D721Med (cell line): ENCODE measurements around the gene RNASE12.
"Not testable (repeated sequence)": the region's sequence is repeated elsewhere in the genome, so short reads cannot be mapped to it uniquely, and the experiment has no call there.

Source experiments
- DNase-seq: peaks from one replicate; pipeline ENCODE4 v3.0.0; 2011; ENCODE audit warnings: low spot score; ENCODE audit not compliant: insufficient read length
- FAIRE-seq: peaks from 2 replicates; lab custom pipeline; 2011; peaks lifted over from hg19 to GRCh38; lab: Jason Lieb, UNC
- TF ChIP-seq, protein P1 (sequence below): IDR thresholded peaks from 2 replicates; pipeline ENCODE4 v1.5.1; 2012; ENCODE audit warnings: mild to moderate bottlenecking, control low read depth; ENCODE audit not compliant: insufficient read depth; ENCODE audit errors: missing control alignments

The RNASE12 gene

DNA sequence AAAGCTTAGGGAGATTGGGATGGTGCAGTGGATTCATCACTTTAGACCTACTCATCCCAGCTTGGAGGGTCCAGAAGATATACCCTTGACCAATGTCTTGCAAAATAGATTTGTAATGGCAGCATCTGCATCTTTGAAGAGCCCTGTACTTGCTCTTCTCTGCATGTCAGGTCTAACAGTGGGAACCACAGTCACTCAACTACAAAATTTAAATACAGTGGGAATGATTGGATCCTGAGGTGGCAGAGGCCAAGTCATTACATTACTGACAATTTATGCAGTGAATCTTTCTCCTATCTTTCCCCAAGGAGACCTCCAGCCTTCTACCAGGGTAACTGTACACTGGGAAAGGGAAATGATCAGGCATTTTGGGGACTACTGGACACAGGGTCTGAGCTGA, 22.1 kb downstream of the RNASE12 start:
- FAIRE-seq, result no peak
- no peak for DNase-seq

GRCh38 chr14:20568393-20568792, 22.8 kb downstream of the RNASE12 start:
- TF ChIP-seq, protein P1, sequence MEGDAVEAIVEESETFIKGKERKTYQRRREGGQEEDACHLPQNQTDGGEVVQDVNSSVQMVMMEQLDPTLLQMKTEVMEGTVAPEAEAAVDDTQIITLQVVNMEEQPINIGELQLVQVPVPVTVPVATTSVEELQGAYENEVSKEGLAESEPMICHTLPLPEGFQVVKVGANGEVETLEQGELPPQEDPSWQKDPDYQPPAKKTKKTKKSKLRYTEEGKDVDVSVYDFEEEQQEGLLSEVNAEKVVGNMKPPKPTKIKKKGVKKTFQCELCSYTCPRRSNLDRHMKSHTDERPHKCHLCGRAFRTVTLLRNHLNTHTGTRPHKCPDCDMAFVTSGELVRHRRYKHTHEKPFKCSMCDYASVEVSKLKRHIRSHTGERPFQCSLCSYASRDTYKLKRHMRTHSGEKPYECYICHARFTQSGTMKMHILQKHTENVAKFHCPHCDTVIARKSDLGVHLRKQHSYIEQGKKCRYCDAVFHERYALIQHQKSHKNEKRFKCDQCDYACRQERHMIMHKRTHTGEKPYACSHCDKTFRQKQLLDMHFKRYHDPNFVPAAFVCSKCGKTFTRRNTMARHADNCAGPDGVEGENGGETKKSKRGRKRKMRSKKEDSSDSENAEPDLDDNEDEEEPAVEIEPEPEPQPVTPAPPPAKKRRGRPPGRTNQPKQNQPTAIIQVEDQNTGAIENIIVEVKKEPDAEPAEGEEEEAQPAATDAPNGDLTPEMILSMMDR, result no peak
- FAIRE-seq, result no peak
- DNase-seq, result no peak

More for the DNA sequence above, 22.1 kb downstream of the RNASE12 start:
- TF ChIP-seq, protein P1, result no peak

DNA sequence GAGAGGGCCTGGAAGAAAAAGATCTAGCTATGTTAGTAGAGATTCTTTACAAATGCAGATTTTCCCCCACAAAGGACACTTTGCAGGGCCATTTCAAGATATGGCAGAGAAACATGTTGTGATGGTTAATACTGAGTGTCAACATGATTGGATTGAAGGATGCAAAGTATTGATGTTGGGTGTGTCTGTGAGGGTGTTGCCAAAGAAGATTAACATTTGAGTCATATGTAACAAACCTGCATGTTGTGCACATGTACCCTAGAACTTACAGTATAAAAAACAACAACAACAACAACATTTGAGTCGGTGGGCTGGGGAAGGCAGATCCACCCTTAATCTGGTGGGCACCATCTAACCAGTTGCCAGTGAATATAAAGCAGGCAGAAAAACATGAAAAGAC, 24.0 kb downstream of the RNASE12 start:
- not testable (repeated sequence) for FAIRE-seq, DNase-seq

GRCh38 chr14:20564501-20564997, 26.6 kb downstream of the RNASE12 start:
- no peak for FAIRE-seq
- TF ChIP-seq, protein P1, result no peak
- no peak for DNase-seq

- FAIRE-seq (no peak), DNase-seq (no peak)
- TF ChIP-seq, protein P1, result no peak
Measured at GRCh38 chr14:20563971-20564370, 27.2 kb downstream of the RNASE12 start.

DNA sequence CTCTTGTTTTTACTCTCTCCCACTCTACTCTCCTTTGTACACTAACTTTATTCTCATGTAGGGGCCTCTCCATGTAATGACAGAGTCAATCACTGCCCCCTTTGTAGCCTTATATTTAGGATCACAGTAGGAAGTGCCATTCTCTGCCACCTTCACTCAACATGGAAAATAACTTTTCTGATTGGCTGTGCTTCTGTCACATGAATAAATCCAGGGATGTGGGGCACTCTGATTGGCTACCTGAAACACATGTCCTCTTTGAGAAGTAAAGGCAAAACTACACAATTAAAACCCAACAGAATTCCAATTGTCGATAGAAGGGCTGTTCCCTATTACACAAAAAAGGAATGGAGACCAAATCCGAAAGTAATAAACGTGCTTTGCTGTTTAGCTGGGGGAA, 30.2 kb downstream of the RNASE12 start, which contains the start of gene RNASE9:
Gene RNASE9, minus strand, starts transcription at position 87 of the 400 bp plus-strand sequence.
- DNase-seq, result no peak
- no peak for FAIRE-seq
- TF ChIP-seq, protein P1, result no peak

- FAIRE-seq (no peak), DNase-seq (no peak)
Measured at GRCh38 chr14:20559461-20559904, 31.7 kb downstream of the RNASE12 start.

More at GRCh38 chr14:20559461-20559904, 31.7 kb downstream of the RNASE12 start:
- TF ChIP-seq, protein P1, result no peak
